HEK293 (cell line): Measurements from ENCODE around the gene MSRB2.

ENCODE experiments used
- CTCF ChIA-PET: fragments of 350-600 bp; formaldehyde crosslinking; extraction: SDS; loops from one replicate; lab custom pipeline; 2021; ENCODE audit warnings: antibody characterized with exemption; lab: Yijun Ruan, JAX
- POLR2A ChIA-PET: fragments of 300-600 bp; formaldehyde crosslinking; extraction: SDS; loops from one replicate; lab custom pipeline; 2020; ENCODE audit warnings: antibody characterized with exemption, inconsistent platforms; lab: Yijun Ruan, JAX
- H3K27ac ChIP-seq: fragments of 200-500 bp; sonication (Bioruptor generic); 2 replicates; pipeline ENCODE4 v1.5.1; 2014; ENCODE audit warnings: low read depth, low read length, control low read depth, inconsistent platforms; ENCODE audit errors: extremely low read depth
- H3K36me3 ChIP-seq, 2 experiments: fragments of 200-500 bp in 1 of 2; sonication (Bioruptor generic) in 1 of 2; 1 replicate in 1 of 2; 2 replicates in 1 of 2; pipeline ENCODE4 v1.5.1; 2014 to 2017; ENCODE audit warnings: inconsistent platforms in 2 of 2, low read length in 2 of 2; ENCODE audit not compliant: control insufficient read depth in 2 of 2, insufficient read depth in 1 of 2
- H3K4me1 ChIP-seq: fragments of 200-500 bp; sonication (Bioruptor generic); 2 replicates; pipeline ENCODE4 v1.5.1; 2014; ENCODE audit warnings: mild to moderate bottlenecking, low read length, inconsistent platforms; ENCODE audit not compliant: control insufficient read depth, insufficient read depth
- H3K4me3 ChIP-seq: 2 replicates; pipeline ENCODE4 v1.5.1; 2011; ENCODE audit warnings: low read depth, mild to moderate bottlenecking, control low read depth, low read length, moderate library complexity
- H3K9me3 ChIP-seq: fragments of 200-500 bp; sonication (Bioruptor generic); 2 replicates; pipeline ENCODE4 v1.5.1; 2014; ENCODE audit warnings: low read depth, low read length, inconsistent platforms; ENCODE audit not compliant: control insufficient read depth, insufficient read depth
- BCL11B ChIP-seq: fragments of 450-650 bp; formaldehyde crosslinking; IDR thresholded peaks from 2 replicates; pipeline ENCODE4 v1.5.1; 2016; ENCODE audit warnings: low read depth, missing biosample characterization, missing genetic modification characterization
- GLIS2 ChIP-seq: fragments of 450-650 bp; formaldehyde crosslinking; IDR thresholded peaks from 2 replicates; pipeline ENCODE4 v1.5.1; 2016; ENCODE audit warnings: missing biosample characterization, missing genetic modification characterization
- HOXD13 ChIP-seq: sonication (generic); formaldehyde crosslinking; IDR thresholded peaks from 2 replicates; pipeline ENCODE4 v1.8.0; 2022; ENCODE audit warnings: missing genetic modification reagents, borderline replicate concordance
- MZF1 ChIP-seq: fragments of 450-650 bp; formaldehyde crosslinking; IDR thresholded peaks from 2 replicates; pipeline ENCODE4 v1.5.1; 2017; ENCODE audit warnings: missing biosample characterization, missing genetic modification characterization, borderline replicate concordance
- SP2 ChIP-seq: fragments of 450-650 bp; formaldehyde crosslinking; IDR thresholded peaks from 2 replicates; pipeline ENCODE4 v1.5.1; 2016; ENCODE audit warnings: missing biosample characterization, missing genetic modification characterization
- ZBTB21 ChIP-seq: fragments of 450-650 bp; formaldehyde crosslinking; IDR thresholded peaks from 2 replicates; pipeline ENCODE4 v1.5.1; 2017; ENCODE audit warnings: missing biosample characterization, missing genetic modification characterization
- ZIC2 ChIP-seq: fragments of 450-650 bp; formaldehyde crosslinking; IDR thresholded peaks from 2 replicates; pipeline ENCODE4 v1.5.1; 2016; ENCODE audit warnings: missing biosample characterization, missing genetic modification characterization
- ZNF121 ChIP-seq: fragments of 450-650 bp; formaldehyde crosslinking; IDR thresholded peaks from 2 replicates; pipeline ENCODE4 v1.5.1; 2016; ENCODE audit warnings: missing biosample characterization, missing genetic modification characterization
- ZNF157 ChIP-seq: fragments of 450-650 bp; formaldehyde crosslinking; IDR thresholded peaks from 2 replicates; pipeline ENCODE4 v1.5.1; 2016; ENCODE audit warnings: missing biosample characterization, missing genetic modification characterization
- ZNF335 ChIP-seq: fragments of 450-650 bp; formaldehyde crosslinking; conservative IDR thresholded peaks from 2 replicates; pipeline ENCODE4 v1.5.1; 2016; ENCODE audit warnings: missing biosample characterization, missing genetic modification characterization
- ZNF37A ChIP-seq: fragments of 450-650 bp; IDR thresholded peaks from 2 replicates; pipeline ENCODE4 v1.5.1; 2018; ENCODE audit warnings: missing biosample characterization, missing genetic modification characterization
- ZNF473 ChIP-seq: fragments of 450-650 bp; formaldehyde crosslinking; IDR thresholded peaks from 2 replicates; pipeline ENCODE4 v1.5.1; 2017; ENCODE audit warnings: missing biosample characterization, missing genetic modification characterization
- ZNF521 ChIP-seq: fragments of 450-650 bp; formaldehyde crosslinking; IDR thresholded peaks from 2 replicates; pipeline ENCODE4 v1.5.1; 2017; ENCODE audit warnings: missing biosample characterization, mild to moderate bottlenecking, missing genetic modification characterization
- ZNF629 ChIP-seq: fragments of 450-650 bp; formaldehyde crosslinking; IDR thresholded peaks from 2 replicates; pipeline ENCODE4 v1.5.1; 2017; ENCODE audit warnings: missing biosample characterization, missing genetic modification characterization
- ZNF660 ChIP-seq: fragments of 450-650 bp; IDR thresholded peaks from 2 replicates; pipeline ENCODE4 v1.5.1; 2018; ENCODE audit warnings: missing biosample characterization, mild to moderate bottlenecking, missing genetic modification characterization
- ZNF664 ChIP-seq: fragments of 450-650 bp; formaldehyde crosslinking; IDR thresholded peaks from 2 replicates; pipeline ENCODE4 v1.5.1; 2016; ENCODE audit warnings: missing biosample characterization, missing genetic modification characterization
- ZNF670 ChIP-seq: fragments of 450-650 bp; formaldehyde crosslinking; IDR thresholded peaks from 2 replicates; pipeline ENCODE4 v1.5.1; 2016; ENCODE audit warnings: missing biosample characterization, missing genetic modification characterization, low read depth
- ZNF843 ChIP-seq: fragments of 450-650 bp; formaldehyde crosslinking; IDR thresholded peaks from 2 replicates; pipeline ENCODE4 v1.5.1; 2016; ENCODE audit warnings: missing biosample characterization, missing genetic modification characterization
- ZSCAN30 ChIP-seq: fragments of 450-650 bp; IDR thresholded peaks from 2 replicates; pipeline ENCODE4 v1.5.1; 2018; ENCODE audit warnings: missing biosample characterization, mild to moderate bottlenecking, missing genetic modification characterization, moderate library complexity
- TF ChIP-seq, protein P1 (sequence below): fragments of 450-650 bp; formaldehyde crosslinking; IDR thresholded peaks from 2 replicates; pipeline ENCODE4 v1.5.1; 2016; ENCODE audit warnings: missing biosample characterization, missing genetic modification characterization
- TF ChIP-seq, protein P2 (sequence below): fragments of 450-650 bp; formaldehyde crosslinking; IDR thresholded peaks from 2 replicates; pipeline ENCODE4 v1.5.1; 2017; ENCODE audit warnings: missing biosample characterization, missing genetic modification characterization
- TF ChIP-seq, protein P3 (sequence below): fragments of 450-650 bp; formaldehyde crosslinking; IDR thresholded peaks from 2 replicates; pipeline ENCODE4 v1.5.1; 2016; ENCODE audit warnings: missing biosample characterization, missing genetic modification characterization
- TF ChIP-seq, protein P4 (sequence below): fragments of 450-650 bp; formaldehyde crosslinking; IDR thresholded peaks from 2 replicates; pipeline ENCODE4 v1.5.1; 2017; ENCODE audit warnings: missing biosample characterization, missing genetic modification characterization
- TF ChIP-seq, protein P5 (sequence below): fragments of 450-650 bp; formaldehyde crosslinking; IDR thresholded peaks from 2 replicates; pipeline ENCODE4 v1.5.1; 2017; ENCODE audit warnings: missing biosample characterization, missing genetic modification characterization

The MSRB2 gene

DNA sequence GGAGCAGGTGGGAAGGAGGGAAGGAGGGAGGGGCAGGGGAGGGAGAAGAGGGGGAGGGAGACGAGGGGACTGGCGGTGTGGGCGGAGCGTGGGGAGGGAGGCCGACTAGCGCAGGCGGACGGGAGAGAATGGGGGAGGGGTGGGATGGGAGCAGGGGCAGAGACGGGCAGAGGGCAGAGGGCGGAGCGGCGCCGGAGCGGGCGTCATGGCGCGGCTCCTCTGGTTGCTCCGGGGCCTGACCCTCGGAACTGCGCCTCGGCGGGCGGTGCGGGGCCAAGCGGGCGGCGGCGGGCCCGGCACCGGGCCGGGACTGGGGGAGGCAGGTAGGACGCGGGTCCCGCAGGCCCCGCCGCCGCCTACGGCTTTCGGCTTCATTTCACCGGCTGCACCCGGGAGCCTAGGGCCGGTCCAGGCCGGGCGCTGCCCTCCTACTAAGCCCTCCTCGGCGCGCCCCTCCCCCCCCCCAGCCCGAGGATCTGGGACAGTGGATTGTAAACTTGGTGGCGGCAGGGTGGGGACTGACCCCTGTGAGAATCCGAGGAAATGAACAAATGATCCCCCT lies at the start of gene MSRB2 (continued):
- no peak for TF ChIP-seq MZF1 (tag by site-specific recombination)
- TF ChIP-seq ZNF521, result no peak
- peak; percentile 67; the same call in 1 of the 2 replicates for TF ChIP-seq BCL11B (tag by site-specific recombination)
- 0 out of 2 replicates have a peak, but pooled peaks have one; percentile 37 for TF ChIP-seq ZNF843 (tag by site-specific recombination)
- TF ChIP-seq ZNF335 (tag by site-specific recombination), result peak; percentile 87
- TF ChIP-seq ZNF121, result no peak
- TF ChIP-seq, protein P1, sequence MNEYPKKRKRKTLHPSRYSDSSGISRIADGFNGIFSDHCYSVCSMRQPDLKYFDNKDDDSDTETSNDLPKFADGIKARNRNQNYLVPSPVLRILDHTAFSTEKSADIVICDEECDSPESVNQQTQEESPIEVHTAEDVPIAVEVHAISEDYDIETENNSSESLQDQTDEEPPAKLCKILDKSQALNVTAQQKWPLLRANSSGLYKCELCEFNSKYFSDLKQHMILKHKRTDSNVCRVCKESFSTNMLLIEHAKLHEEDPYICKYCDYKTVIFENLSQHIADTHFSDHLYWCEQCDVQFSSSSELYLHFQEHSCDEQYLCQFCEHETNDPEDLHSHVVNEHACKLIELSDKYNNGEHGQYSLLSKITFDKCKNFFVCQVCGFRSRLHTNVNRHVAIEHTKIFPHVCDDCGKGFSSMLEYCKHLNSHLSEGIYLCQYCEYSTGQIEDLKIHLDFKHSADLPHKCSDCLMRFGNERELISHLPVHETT (tag by site-specific recombination), result no peak
- TF ChIP-seq, all 188 proteins: peak for 38

DNA sequence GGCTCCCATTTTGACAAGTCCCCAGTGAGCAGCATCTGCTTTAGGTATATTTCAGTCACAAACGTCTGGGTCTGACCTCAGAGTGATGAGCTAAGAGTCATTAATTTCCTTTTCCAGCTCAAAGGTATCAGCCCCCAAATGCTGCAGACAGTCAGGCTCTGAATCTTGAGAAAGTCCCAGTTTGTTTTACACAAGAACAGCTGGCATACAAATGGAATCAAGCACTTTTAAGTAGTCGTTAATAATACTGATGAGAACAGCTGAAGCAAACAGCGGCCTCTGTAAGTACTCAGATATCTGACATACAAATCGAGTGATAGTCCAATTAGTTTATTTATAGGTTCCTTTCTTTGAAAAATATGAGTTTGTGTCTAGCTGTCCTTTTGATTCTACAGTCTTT lies 49.4 kb upstream of the MSRB2 start:
- no peaks in the 10 kb centered on the region for H3K36me3 ChIP-seq
- H3K27ac ChIP-seq, result no peak overlapping the region
- ChIA-PET CTCF (no interaction called here), POLR2A (no interaction called here)
- peaks cover 6% of the 10 kb centered on the region; the same call in 1 of the 2 replicates for H3K4me1 ChIP-seq
- no peak overlapping the region for H3K4me3 ChIP-seq
- TF ChIP-seq ZNF37A (no peak), SP2 (tag by site-specific recombination) (no peak), ZSCAN30 (tag by site-specific recombination) (no peak), ZBTB21 (tag by site-specific recombination) (no peak), GLIS2 (tag by site-specific recombination) (no peak), ZNF660 (tag by site-specific recombination) (no peak), ZNF473 (tag by site-specific recombination) (no peak), ZNF629 (tag by site-specific recombination) (no peak), HOXD13 (no peak), ZNF157 (tag by site-specific recombination) (no peak), ZNF670 (tag by site-specific recombination) (no peak), ZIC2 (tag by site-specific recombination) (no peak), ZNF664 (no peak)
- TF ChIP-seq, protein P2, sequence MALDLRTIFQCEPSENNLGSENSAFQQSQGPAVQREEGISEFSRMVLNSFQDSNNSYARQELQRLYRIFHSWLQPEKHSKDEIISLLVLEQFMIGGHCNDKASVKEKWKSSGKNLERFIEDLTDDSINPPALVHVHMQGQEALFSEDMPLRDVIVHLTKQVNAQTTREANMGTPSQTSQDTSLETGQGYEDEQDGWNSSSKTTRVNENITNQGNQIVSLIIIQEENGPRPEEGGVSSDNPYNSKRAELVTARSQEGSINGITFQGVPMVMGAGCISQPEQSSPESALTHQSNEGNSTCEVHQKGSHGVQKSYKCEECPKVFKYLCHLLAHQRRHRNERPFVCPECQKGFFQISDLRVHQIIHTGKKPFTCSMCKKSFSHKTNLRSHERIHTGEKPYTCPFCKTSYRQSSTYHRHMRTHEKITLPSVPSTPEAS (tag by site-specific recombination), result no peak
- TF ChIP-seq, protein P3, sequence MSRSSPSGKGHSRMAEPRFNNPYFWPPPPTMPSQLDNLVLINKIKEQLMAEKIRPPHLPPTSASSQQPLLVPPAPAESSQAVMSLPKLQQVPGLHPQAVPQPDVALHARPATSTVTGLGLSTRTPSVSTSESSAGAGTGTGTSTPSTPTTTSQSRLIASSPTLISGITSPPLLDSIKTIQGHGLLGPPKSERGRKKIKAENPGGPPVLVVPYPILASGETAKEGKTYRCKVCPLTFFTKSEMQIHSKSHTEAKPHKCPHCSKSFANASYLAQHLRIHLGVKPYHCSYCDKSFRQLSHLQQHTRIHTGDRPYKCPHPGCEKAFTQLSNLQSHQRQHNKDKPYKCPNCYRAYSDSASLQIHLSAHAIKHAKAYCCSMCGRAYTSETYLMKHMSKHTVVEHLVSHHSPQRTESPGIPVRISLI (tag by site-specific recombination), result no peak
- TF ChIP-seq, protein P4, sequence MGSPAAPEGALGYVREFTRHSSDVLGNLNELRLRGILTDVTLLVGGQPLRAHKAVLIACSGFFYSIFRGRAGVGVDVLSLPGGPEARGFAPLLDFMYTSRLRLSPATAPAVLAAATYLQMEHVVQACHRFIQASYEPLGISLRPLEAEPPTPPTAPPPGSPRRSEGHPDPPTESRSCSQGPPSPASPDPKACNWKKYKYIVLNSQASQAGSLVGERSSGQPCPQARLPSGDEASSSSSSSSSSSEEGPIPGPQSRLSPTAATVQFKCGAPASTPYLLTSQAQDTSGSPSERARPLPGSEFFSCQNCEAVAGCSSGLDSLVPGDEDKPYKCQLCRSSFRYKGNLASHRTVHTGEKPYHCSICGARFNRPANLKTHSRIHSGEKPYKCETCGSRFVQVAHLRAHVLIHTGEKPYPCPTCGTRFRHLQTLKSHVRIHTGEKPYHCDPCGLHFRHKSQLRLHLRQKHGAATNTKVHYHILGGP, result no peak
- TF ChIP-seq, protein P5, sequence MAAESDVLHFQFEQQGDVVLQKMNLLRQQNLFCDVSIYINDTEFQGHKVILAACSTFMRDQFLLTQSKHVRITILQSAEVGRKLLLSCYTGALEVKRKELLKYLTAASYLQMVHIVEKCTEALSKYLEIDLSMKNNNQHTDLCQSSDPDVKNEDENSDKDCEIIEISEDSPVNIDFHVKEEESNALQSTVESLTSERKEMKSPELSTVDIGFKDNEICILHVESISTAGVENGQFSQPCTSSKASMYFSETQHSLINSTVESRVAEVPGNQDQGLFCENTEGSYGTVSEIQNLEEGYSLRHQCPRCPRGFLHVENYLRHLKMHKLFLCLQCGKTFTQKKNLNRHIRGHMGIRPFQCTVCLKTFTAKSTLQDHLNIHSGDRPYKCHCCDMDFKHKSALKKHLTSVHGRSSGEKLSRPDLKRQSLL (tag by site-specific recombination), result no peak
- no peaks in the 10 kb centered on the region for H3K9me3 ChIP-seq
